ENCODE measurements around the gene CALCR.
A peak's percentile ranks its signal among the peaks of the same experiment; 100 is the strongest.

CALCR gene

GRCh38 chr7:93544691-93545090 lies 29.8 kb downstream of the CALCR start:
- in situ Hi-C loops (cut with HindIII; ENCODE audit: low sequenced_read_pairs), result no loop called here
- DNase-seq (ENCODE audit: low read depth, low spot score), result peak; percentile 29
- H3K4me3 ChIP-seq (ENCODE audit: low read depth, low read length), result no peak overlapping the region
- no peak for TF ChIP-seq CTCF (IDR thresholded peaks at IDR 0.05; ENCODE audit: low read depth, low read length)

- no peak overlapping the region for H3K4me3 ChIP-seq (ENCODE audit: low read depth, low read length)
- TF ChIP-seq CTCF (IDR thresholded peaks at IDR 0.05; ENCODE audit: low read depth, low read length), result no peak
- DNase-seq (ENCODE audit: low read depth, low spot score), result no peak
- in situ Hi-C loops (cut with HindIII; ENCODE audit: low sequenced_read_pairs), result no loop called here
Measured at GRCh38 chr7:93538061-93538460, 36.5 kb downstream of the CALCR start.

GRCh38 chr7:93535616-93536015 lies 38.9 kb downstream of the CALCR start:
- H3K4me3 ChIP-seq (ENCODE audit: low read depth, low read length), result no peak overlapping the region
- in situ Hi-C loops (cut with HindIII; ENCODE audit: low sequenced_read_pairs), result no loop called here
- TF ChIP-seq CTCF (IDR thresholded peaks at IDR 0.05; ENCODE audit: low read depth, low read length), result no peak
- DNase-seq (ENCODE audit: low read depth, low spot score), result no peak

GRCh38 chr7:93530701-93531100 lies 43.8 kb downstream of the CALCR start:
- TF ChIP-seq CTCF (IDR thresholded peaks at IDR 0.05; ENCODE audit: low read depth, low read length), result no peak
- H3K4me3 ChIP-seq (ENCODE audit: low read depth, low read length), result no peak overlapping the region
- no peak for DNase-seq (ENCODE audit: low read depth, low spot score)
- in situ Hi-C loops (cut with HindIII; ENCODE audit: low sequenced_read_pairs), result no loop called here

GRCh38 chr7:93516834-93517233 lies 57.7 kb downstream of the CALCR start:
- DNase-seq (ENCODE audit: low read depth, low spot score), result no peak
- no peak overlapping the region for H3K4me3 ChIP-seq (ENCODE audit: low read depth, low read length)
- no peak for TF ChIP-seq CTCF (IDR thresholded peaks at IDR 0.05; ENCODE audit: low read depth, low read length)
- in situ Hi-C loops (cut with HindIII; ENCODE audit: low sequenced_read_pairs), result no loop called here

GRCh38 chr7:93515144-93515543 lies 59.4 kb downstream of the CALCR start:
- TF ChIP-seq CTCF (IDR thresholded peaks at IDR 0.05; ENCODE audit: low read depth, low read length), result no peak
- no peak overlapping the region for H3K4me3 ChIP-seq (ENCODE audit: low read depth, low read length)
- in situ Hi-C loops (cut with HindIII; ENCODE audit: low sequenced_read_pairs), result no loop called here
- DNase-seq (ENCODE audit: low read depth, low spot score), result no peak

GRCh38 chr7:93509303-93509702 lies 65.2 kb downstream of the CALCR start:
- TF ChIP-seq CTCF (IDR thresholded peaks at IDR 0.05; ENCODE audit: low read depth, low read length), result no peak
- DNase-seq (ENCODE audit: low read depth, low spot score), result no peak
- no peak overlapping the region for H3K4me3 ChIP-seq (ENCODE audit: low read depth, low read length)
- in situ Hi-C loops (cut with HindIII; ENCODE audit: low sequenced_read_pairs), result no loop called here

Measured in astrocyte of the spinal cord (primary cell).